Measurements from ENCODE around the gene MTF2.
"Not testable (repeated sequence)": the region's sequence is repeated elsewhere in the genome, so short reads cannot be mapped to it uniquely, and the experiment has no call there.

Gene MTF2

GRCh38 chr1:93078986-93079654, at the start of gene MTF2:
Gene MTF2, plus strand, starts transcription at chr1:93079283. Its CDS starts 244 bp downstream, at chr1:93079527.
- DNase-seq = peak; percentile 94

DNA sequence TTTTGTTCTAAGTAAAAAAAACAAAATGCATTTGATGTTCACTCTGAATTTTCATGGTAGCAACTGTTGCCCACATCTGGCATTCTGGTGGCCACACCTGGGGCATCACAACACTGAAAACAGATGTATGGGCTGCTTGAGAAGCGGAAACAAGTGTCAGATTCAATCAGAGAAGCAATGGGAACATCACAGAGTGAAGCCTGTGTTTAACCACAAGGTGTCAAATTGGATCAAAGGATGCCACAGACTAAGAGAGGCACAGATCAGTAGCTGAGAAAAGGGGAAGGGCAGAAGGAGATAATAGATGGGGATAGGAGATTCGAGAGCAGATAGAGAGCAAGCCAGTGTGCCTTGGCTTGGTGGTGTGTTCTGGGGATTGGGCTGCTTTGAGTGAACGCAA, 49.8 kb upstream of the MTF2 start:
- DNase-seq = peak; percentile 64

DNA sequence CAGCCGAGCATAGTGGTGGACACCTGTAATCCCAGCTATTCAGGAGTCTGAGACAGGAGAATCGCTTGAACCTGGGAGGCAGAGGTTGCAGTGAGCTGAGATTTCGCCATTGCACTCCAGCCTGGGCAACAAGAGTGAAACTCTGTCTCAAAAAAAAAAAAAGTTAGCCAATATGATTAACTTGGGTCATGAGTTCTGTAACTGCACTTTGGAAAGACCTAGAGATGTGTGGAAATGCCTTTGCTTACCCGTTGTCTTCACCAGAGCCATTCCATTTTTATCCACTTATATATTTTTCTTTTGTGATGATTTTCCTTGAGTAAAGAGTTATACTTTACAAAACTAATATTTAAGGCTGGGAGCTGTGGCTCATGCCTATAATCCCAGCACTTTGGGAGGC, 48.9 kb upstream of the MTF2 start:
- DNase-seq = not testable (repeated sequence)

DNA sequence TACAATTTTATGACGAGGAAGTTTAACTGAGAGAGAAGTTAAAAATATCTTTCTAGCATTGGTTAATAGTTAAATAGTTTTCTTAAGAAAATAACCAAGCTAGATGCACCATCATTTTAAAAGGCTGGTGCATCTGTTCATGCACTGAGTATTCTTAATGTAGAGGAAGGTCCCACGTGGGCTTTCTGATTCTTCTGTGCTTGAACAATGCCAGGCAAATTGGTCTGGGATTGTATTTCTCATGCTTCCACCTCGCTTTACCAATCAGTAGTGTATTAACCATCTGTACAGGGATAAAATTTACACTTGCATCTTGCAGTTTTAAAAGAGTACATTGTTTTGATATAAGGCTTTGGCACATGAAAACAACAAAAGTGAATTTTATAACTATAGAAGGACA, 47.4 kb upstream of the MTF2 start:
- no peak for DNase-seq

- no peak for DNase-seq
Observed at GRCh38 chr1:93033029-93033428, 46.1 kb upstream of the MTF2 start.

DNA sequence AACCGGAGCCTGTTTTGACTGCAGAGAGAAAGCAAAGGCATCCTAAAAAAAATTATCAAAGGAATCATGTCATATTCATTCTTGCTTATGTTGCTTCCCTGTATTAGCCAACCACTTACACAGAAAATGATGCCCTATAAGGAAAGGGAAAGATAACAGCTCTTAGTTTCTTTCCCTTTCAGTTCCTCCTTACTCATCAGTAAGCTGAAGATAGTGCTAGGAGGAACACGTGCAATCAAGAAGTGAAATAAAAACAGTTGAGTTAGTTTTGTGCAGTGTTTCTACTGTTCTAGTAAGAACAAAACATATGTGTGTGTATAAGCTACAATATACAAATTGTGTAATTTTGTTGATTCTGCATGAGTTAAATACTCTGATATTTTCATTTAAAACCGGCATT, 45.3 kb upstream of the MTF2 start:
- DNase-seq = no peak

GRCh38 chr1:93034397-93034796, 44.7 kb upstream of the MTF2 start:
- DNase-seq = no peak

GRCh38 chr1:93036672-93037071, 42.4 kb upstream of the MTF2 start:
- DNase-seq = no peak

DNA sequence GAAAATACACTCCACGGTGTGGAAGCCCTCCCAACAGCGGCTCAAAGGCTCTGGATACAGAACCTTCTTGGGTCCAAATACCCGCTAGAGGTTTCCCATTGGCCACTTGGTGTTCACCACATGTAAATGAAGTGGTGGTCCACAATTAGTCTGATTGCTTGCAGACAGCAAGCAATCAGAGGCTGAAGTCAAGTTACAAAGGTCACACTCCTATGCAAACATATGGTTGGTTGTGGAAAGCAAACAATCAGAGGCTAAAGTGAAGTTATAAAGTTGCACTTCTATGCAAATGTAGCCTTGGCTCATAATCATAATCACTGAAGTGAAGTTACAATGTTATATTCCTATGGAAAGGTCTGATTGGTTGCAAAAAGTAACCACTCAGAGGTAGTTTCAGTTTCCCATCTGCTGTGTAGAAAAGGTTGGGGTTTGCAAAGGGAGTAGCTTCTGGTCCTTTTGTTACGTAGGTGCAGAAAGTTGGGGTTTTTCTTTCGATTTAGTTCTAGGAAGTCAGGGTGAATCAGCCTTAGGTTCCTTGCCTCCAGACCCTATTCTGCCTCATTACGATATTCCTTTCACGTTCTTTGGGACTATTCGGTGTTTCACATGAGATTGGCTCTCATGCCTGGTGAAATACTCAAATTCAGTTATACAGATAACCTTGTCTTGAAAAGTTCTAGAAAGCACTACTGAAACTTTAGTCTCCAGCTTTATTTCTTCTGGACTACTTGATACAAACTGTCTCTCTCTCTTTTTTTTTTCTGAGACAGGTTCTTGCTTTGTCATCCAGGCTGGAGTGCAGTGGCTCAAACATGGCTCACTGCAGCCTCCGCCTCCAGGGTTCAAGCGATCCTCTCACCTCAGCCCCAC, 36.7 kb upstream of the MTF2 start:
- DNase-seq = peak; percentile 88

DNA sequence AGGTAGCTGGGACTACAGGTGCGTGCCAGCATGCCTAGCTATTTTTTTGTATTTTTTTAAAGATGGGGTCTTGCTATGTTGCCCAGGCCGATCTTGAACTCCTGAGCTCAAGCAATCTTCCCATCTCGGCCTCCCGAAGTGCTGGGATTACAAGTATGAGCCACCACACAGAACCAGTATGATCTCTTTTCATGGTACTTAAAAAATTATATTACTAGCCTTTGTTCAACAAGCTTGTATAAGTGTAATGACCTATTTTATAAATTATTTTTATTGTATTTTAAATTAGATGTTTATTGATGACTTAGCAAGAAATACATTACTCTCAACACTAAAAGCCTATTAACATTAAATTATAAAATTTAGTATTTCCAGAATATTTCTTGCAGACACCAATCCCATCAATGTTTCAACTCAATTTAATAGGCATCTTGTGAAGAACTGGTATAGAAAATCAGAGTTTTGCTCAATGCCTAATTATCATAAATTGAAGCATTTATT, 36.0 kb upstream of the MTF2 start:
- DNase-seq = no peak

- DNase-seq = no peak
Observed at GRCh38 chr1:93047618-93048017, 31.5 kb upstream of the MTF2 start.

- DNase-seq = no peak
Observed at GRCh38 chr1:93051961-93052360, 27.1 kb upstream of the MTF2 start.

GRCh38 chr1:93056214-93056613, 22.9 kb upstream of the MTF2 start:
- no peak for DNase-seq

DNA sequence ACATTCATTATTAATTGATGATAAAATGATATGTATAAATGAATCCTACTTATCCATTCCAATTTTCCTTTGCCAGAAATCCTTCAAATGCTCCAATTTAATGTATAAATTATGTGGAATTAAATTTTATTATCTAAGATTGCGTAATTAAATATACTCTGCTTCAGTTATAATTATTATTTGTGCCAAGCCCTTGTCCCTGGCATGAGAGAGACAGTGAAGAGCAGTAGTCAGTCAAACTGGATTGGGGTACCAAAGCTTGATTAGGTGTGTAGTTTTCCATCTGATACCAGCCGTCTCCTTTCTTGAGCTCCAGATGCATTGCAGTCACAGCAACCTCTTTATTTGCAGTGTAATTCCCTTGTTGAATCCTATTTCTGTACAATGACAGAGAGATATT, 22.4 kb upstream of the MTF2 start:
- no peak for DNase-seq

GRCh38 chr1:93061895-93062792, 16.9 kb upstream of the MTF2 start:
- DNase-seq = peak; percentile 68

GRCh38 chr1:93076268-93076667, 2.8 kb upstream of the MTF2 start:
- no peak for DNase-seq

- peak; percentile 38 for DNase-seq
Observed at GRCh38 chr1:93078203-93078602, 880 bp upstream of the MTF2 start.

DNA sequence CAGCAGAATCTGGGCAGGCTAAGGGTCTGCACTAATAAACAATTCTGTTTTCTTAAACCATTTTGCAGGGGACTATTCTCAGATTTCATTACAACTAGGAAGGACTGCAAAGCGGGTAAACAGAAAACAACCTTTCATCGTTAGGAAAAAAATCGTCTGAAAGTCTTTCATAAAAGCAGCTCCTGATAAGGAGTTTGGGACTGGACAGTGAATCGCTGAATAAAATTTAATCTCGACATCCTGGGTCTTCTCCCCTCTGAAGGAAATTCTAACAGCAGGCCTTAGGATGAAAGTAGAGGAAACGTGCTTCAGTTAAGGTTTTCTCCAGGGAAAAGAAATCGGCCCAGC, 471 bp upstream of the MTF2 start:
- DNase-seq = no peak

DNA sequence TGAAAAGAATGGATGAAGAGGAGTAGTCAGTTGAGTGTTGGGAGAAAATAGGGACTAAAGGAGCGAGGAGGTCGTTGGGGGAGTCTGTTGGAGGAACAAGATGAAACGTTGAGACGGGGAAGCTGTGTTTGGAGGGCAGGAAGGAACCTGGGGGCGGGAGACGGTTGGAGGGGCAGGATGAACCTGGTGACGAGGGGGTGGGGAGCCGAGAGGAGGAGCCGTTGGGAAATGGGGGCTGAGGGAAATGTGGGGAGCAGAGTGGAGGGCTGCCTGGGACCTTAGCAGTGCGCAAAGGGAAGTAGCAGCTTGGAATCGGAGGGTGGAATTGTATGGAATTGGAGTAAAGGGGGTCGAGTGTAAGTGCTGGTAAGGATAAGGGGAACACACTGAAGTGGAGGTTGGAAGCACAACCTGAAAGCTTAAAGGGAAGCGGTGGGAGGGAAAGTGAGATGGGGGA, 630 bp downstream of the MTF2 start:
- DNase-seq = peak; percentile 29

GRCh38 chr1:93080179-93080823, 1.2 kb downstream of the MTF2 start:
- DNase-seq = peak; percentile 72

DNA sequence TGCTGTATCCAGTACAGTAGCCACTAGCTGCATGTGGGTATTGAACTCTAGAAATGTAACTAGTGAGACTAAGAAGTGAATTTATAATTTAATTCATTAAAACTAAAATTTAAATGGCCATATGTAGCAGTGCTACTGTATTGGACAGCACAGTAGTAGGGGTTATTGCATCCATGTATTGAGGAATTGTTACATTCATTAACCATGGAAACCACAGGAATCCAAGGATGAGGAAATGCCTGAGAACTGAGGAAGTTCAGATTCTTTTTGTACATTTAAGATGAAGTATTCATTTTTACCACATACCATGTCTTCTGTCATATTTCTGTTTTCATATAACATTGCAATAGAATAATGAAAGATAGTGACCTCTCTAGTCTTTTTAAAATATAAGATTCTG, 2.6 kb downstream of the MTF2 start:
- DNase-seq = no peak

- no peak for DNase-seq
Observed at GRCh38 chr1:93082313-93082712, 3.2 kb downstream of the MTF2 start.

GRCh38 chr1:93083979-93084378, 4.9 kb downstream of the MTF2 start:
- no peak for DNase-seq

All from CD4-positive, alpha-beta T cell treated with Interleukin-17A for 1 hour (primary cell).